Stimulated activated CD4-positive, alpha-beta T cell treated with anti-CD3 and anti-CD28 coated beads, Interleukin-2, amount 100 ng/mL, for 48 hours (primary cell): ENCODE results near the gene RAE1.
"Not testable (repeated sequence)": the region's sequence is repeated elsewhere in the genome, so short reads cannot be mapped to it uniquely, and the experiment has no call there.

Experiments
- DNase-seq, 2 donors: peaks; one replicate each; pipeline ENCODE4 v3.0.0-alpha.2; 2020

The RAE1 gene

GRCh38 chr20:57417051-57417689, 66.1 kb downstream of the RAE1 start:
- no peak for DNase-seq

- no peak for DNase-seq
Measured at GRCh38 chr20:57417830-57418780, 67.0 kb downstream of the RAE1 start.

- not testable (repeated sequence) for DNase-seq
Measured at GRCh38 chr20:57419479-57419878, 68.4 kb downstream of the RAE1 start.

- no peak for DNase-seq
Measured at GRCh38 chr20:57420571-57421252, 69.7 kb downstream of the RAE1 start.

- no peak for DNase-seq
Measured at GRCh38 chr20:57421253-57422220, 70.5 kb downstream of the RAE1 start.

GRCh38 chr20:57422254-57422653, 71.2 kb downstream of the RAE1 start:
- no peak for DNase-seq

GRCh38 chr20:57425150-57426013, 74.3 kb downstream of the RAE1 start:
- DNase-seq: no peak

GRCh38 chr20:57426271-57426689, 75.2 kb downstream of the RAE1 start:
- DNase-seq: no peak

- DNase-seq: no peak
Measured at GRCh38 chr20:57426831-57427230, 75.8 kb downstream of the RAE1 start.

GRCh38 chr20:57428324-57429158, 77.5 kb downstream of the RAE1 start:
- no peak for DNase-seq
